ENCODE measurements around the gene PCK1.

PCK1 gene

DNA sequence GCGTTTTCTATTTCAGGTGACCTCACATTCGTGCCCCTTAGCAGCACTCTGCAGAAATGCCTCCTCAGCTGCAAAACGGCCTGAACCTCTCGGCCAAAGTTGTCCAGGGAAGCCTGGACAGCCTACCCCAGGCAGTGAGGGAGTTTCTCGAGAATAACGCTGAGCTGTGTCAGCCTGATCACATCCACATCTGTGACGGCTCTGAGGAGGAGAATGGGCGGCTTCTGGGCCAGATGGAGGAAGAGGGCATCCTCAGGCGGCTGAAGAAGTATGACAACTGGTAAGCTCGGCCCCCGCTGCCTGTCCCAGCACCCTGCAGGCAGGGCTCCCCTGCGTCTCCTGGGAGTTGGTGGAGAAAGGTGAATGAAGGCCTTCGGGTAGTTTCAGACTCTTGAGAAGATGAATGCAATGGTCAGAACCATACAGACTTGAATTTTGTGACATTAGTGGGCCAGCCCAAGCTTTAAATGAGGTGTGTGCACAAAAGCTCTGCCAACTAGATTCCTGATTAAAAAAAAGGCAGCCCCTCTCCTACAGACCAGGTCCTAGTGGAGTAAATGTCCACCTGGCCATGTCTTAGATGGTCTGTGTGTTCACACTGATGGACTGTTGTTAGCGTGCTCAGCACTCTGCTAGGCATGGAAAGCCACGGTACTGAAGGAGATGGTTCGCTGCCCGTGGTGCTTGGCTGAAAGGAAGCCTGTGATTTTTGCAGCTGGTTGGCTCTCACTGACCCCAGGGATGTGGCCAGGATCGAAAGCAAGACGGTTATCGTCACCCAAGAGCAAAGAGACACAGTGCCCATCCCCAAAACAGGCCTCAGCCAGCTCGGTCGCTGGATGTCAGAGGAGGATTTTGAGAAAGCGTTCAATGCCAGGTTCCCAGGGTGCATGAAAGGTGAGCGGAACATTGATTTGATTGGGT lies 708 bp downstream of the PCK1 start:
- DNase-seq: no peak

- DNase-seq: no peak
These were observed 1.9 kb downstream of the PCK1 start for GRCh38 chr20:57562541-57563465.

DNA sequence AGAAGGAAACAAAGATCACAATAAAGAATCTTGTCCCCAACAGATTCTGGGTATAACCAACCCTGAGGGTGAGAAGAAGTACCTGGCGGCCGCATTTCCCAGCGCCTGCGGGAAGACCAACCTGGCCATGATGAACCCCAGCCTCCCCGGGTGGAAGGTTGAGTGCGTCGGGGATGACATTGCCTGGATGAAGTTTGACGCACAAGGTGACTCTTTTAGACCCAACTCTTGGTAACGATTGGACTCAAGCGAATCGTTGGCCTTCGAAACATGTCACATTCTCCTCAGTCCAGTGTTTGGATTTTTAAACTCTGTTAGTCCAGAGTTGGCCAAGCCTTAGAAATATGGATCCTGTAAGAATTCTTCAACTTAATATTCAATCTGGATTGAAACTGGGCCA lies 2.6 kb downstream of the PCK1 start:
- DNase-seq: no peak

- no peak for DNase-seq
These were observed 3.4 kb downstream of the PCK1 start for GRCh38 chr20:57564180-57564802.

DNA sequence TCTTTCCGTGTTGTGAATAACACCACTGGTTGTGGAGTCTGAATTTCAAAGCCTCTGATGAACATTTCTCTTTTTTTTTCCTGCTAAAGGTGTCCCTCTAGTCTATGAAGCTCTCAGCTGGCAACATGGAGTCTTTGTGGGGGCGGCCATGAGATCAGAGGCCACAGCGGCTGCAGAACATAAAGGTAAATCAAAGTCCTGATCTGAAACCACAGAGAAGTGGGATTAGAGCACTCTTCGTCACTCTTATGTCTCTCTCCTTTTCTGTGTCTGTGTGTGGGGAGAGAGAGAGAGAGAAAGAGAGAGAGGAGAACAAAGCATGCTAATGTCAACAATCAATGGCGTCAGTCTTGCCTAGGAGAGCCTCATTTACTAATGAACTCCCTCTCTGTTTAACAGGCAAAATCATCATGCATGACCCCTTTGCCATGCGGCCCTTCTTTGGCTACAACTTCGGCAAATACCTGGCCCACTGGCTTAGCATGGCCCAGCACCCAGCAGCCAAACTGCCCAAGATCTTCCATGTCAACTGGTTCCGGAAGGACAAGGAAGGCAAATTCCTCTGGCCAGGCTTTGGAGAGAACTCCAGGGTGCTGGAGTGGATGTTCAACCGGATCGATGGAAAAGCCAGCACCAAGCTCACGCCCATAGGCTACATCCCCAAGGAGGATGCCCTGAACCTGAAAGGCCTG lies 4.2 kb downstream of the PCK1 start:
- no peak for DNase-seq

- no peak for DNase-seq
These were observed 5.5 kb downstream of the PCK1 start for GRCh38 chr20:57566399-57566798.

- no peak for DNase-seq
These were observed 6.0 kb downstream of the PCK1 start for GRCh38 chr20:57566803-57567459.

- DNase-seq: no peak
These were observed 6.7 kb downstream of the PCK1 start for GRCh38 chr20:57567471-57568079.

DNA sequence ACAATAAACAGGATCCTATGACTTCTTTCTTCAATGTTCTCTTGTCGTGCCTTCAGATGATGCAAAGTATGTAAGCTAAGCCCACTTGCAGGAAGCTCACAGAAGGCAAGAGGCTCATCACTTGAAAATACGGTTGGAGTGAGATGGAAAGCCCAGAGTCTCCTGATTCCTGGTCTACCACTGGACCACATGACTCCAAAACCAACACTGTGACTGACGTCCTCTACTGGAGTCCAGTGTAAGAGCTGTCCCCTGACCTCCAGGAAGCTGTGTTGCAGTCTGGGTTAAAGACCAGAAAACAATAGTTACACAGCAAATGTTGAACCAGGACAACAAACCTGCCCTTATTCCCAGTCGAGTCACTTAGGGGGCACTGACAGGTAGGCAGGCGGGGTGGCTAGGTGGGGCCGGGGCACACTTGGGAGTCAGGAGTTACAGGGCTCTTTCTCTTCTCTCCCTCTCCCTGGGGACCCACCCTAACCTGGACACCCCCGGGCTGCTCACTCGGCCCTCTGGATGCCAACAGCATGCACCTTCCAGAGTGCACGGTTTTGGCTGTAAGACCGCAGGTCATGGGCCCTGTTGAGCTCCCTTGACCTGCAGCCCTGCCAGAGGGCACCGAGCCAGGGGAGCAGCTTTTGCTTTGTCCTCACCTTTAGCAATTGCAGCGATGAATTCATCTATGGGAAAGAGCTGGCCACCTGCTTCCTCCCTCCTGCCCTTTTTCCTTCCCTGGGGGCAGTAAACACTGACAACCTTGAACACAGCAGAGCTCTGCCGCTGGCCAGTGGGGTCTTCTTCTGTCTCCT lies 7.4 kb downstream of the PCK1 start:
- DNase-seq: no peak

GRCh38 chr20:57568960-57569359 lies 8.1 kb downstream of the PCK1 start:
- DNase-seq: no peak

DNA sequence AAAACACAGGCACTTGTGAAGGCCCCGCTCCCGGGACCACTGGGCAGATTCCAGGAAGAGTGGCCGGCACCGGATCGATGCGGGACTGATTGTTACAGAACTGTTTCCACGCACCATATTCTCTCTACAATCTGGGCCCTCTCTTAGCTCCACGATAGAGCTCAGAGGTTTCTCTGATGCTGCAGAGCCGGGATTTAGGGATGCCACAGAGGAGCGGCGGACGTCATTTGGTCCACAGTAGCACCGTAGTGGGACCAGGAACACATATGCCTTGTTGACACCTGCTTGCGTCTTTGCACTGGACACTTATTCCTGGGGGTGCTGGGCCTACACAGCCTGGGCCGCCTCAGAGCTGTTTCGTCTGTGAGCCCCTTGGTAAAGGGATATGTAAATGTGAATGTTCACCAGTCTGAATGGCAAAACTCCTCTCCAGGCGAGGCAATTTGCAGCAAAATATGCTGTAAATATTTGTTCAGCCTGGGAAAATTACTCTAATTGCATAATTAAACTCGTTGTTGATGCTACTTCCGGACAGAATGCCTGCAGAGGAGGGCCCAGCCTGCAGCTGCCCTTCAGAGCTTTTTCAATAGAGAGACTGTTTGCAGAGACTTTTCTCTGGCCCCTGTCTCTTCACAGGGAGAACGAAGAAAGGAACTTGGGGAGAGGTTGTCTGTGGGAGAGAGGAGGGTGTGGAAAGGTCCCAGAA lies 9.4 kb downstream of the PCK1 start:
- DNase-seq: no peak

- no peak for DNase-seq
These were observed 10.0 kb downstream of the PCK1 start for GRCh38 chr20:57570920-57571319.

DNA sequence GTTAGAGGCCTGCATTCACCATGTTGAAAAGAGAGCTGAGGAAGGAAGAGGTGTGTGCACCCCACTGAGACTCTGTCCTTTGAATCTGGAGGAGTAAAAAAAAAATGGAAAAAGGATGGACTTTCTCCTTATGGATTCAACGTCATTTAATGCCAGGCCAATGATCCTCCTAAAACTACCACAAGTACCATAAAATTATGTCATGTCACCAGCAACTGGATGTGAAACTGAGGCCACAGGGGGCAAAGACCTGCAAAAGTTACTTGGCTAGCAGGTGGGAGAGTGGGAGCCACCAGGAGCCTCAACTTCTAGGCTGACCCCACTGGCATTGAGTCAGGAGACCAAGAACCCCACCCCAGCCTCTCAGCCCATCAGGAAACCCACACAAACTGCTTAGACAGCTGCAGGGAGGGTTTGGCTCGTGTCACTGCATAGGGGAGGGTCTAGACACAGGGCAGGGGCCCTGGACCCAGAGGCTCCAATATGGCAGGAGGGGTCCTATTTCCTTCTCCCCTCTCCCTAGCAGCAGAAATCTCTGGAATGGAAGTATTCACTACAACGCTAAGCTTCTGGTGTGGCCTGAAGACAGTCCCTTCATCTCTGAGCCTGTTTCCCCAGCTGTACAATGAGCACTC lies 11.0 kb downstream of the PCK1 start:
- DNase-seq: no peak

GRCh38 chr20:57573242-57573641 lies 12.3 kb downstream of the PCK1 start:
- DNase-seq: no peak

DNA sequence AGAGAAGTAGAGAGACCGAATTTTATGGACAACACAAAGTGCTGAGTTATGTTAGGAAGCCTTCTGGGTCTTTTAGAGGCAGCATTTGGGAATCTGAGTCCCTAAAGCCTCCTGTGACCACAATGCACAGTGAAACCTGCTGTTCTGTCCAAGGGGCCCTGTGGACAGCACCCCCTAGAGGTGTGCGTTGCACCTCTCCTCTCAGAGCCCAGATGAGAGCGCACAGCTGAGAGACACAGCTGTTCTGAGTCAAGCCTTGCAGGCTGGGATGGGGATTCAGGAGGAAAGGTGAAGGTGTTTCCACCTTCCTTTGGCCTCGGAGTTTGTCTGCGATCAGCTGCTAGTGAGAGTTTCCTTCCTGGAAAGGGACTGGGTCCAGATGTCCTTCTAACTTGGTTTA lies 13.0 kb downstream of the PCK1 start:
- no peak for DNase-seq

- no peak for DNase-seq
These were observed 14.0 kb downstream of the PCK1 start for GRCh38 chr20:57574954-57575353.

DNA sequence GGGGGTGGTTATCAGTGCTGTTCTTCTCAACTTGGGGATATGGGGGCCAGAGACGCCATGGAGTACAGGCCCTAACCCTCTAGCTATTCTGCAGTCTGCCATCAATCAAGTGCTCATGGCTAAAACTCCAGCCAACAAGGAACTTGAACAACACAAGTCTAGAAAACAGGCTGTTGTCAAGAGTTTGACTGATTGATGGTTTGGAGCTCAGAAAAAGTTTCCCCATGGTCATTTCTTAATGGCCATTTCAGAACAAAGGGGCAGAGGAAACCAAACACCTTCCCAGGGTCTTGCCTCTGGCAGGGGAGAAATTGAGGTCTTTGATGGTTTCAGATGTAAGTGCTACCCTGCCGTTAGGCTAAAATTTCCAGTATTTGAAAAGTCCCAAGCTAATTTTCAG lies 15.1 kb downstream of the PCK1 start:
- no peak for DNase-seq

GRCh38 chr20:57576617-57577550 lies 16.0 kb downstream of the PCK1 start:
- no peak for DNase-seq
